GM12874 (cell line): ENCODE data around the gene CIBAR2.

Experiments
- CTCF ChIP-seq: IDR thresholded peaks from 2 replicates; pipeline ENCODE4 v1.5.1; 2011; ENCODE audit warnings: low read depth, mild to moderate bottlenecking, control low read depth, low read length, moderate library complexity; ENCODE audit not compliant: insufficient read depth

Gene CIBAR2

GRCh38 chr16:85130705-85131028 is 18.4 kb upstream of the CIBAR2 start:
- no peak for TF ChIP-seq CTCF

DNA sequence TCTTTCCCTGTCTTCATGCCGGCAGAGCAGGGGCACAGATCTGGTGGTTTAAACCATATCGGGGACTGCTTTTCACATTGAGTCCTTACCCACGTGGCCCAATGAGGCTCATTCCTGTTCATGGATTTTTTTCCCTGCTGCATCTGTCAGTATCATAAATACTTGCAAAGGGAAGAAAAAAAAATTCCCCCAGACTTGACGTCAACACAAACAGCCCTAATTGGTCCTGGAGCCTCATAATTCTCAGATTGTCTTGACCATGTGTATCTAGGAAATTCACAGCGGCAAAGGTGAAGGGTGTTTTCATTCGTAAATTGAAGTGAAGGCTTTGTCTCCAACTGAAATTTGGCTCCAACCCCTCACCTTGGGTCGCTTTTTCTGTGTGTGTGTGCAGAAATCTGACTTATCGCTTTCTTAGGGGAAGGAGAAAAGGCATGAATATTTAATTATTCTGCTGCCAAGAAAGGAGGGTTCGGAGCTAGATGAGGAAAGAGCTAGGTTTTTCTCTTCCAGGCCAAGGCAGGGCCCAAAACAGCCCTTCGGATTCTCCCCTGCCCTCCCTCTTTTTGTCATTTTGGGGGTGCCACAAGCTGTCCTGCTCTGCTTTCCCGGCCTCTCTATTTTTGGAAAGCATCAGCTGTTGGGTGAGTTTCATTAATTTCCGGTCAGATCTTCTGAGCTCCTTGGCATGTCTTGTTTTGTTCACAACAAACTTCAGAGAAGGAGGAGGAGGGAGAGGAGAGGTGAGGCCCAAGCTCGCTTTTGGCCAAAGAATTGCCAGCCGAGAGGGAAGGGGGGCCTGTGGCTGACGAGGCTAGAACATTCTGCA is 17.8 kb upstream of the CIBAR2 start:
- no peak for TF ChIP-seq CTCF

DNA sequence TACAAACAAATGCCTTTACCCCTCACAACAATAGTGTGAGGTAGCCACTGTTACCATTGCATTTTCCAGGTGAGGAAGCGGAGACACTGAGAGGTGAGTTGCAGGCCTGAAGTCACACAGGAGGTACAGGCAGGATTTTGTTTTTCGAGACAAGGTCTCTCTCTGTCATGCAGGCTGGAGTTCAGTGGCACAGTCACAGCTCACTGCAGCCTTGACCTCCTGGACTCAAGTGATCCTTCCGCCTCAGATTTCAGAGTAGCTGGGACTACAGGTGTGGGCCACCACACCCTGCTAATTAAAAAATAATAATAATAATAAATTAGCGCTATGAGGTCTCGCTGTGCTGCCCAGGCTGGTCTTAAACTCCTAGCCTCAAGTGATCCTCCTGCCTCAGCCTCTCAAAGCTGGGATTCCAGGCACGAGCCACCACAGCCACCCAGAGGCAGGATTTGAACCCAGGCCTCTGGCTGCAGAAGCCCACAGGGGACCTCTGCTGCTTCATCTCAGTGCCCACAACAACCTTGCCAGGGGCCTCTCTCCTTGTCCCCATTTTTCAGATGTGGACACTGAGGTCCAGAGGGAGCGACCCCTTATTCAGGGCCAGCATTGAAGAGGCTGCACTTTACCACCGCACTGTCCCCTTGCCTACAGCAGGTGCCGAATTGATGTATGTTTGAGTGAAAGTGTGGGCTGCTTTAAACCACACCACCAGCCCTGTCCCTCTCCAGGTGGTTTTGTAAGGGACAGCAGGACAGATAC is 16.0 kb upstream of the CIBAR2 start:
- no peak for TF ChIP-seq CTCF

DNA sequence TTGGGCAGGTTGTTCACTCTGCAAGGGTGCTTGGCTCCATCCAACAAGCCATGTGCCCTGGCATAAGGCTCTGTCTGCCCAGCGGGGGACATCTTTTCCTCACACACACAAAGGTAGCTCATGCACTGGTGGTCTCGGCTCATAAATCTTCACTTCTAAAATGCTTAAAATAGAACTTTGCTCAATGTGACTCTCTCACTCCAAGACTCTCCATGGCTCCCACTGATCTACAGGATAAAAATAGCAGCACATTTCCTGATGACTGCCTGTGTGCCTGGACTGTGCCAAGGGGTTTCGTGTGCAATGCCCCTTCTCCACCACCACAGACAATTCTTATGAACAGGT is 15.1 kb upstream of the CIBAR2 start:
- no peak for TF ChIP-seq CTCF

DNA sequence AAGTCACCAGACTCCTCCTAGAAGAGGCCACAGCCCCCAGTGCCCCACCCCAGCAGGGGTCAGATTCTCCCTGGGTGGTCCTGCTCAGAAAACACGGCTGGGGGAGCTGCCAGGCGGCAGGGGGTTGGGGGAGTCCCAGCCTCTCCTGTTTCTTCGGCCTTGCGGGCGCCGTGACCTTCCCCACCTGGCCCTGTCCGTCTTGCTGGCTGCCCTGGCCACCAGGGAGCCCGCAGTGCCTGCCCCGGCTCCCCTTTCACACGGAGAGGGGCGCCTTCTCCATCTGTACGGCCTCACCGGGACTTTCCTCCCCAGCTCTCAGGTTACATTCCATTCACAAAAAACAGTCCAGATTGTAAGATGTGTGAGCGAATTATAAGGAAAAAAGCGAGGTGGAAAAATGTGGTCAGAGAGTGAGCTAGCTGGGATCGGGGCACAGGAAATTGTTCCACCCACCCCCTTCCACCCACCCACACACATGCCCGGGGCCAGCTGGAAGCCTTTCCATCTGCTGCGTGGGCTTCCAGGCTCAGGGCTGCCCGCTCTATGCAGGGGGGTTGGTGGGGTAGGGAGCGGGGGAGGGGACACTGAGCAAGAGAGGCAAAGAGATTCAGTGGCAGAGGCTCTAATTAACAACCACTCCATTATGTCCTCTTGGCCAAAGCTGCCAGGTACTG is 14.6 kb upstream of the CIBAR2 start:
- TF ChIP-seq CTCF, result no peak

GRCh38 chr16:85126394-85126704 is 14.1 kb upstream of the CIBAR2 start:
- TF ChIP-seq CTCF, result no peak

DNA sequence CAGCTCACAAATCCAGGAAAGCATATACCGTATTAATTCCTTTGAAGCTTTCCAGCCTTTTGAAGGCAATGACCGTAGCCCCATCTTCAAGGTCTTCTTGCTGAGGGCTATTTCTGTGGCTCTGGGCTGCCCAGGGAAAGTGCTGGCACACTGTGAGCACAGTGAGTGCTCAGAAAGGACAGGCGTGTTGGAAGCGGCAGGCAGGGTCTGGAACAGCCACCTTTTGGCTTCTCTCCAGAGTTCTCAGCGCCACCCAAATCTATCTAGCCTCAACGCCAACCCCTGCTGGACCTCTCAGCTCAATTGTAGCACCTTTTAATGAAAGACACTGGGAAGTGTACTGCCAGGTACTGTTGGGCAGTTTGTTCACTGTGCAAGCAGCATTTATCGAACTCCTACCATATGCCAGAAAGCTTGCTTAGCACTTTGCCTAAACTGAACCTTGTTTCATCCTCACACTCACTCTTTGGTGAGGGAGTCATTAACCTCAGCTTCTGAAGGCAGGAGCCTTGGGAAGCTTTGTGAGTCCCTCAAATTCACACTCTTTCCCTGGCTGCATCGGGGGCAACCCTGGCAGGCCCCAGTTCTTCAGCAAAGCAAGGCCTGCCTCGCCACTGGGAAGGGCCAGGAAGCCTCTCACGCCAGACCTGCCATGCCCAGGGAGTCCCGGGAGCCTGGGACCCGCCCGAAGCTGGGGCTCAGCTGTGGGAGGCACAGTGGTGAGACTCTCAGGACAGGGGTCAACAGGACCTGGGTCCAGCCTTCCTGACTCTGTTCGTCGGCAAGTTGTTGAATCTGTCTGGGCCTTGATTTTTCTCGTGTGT is 13.5 kb upstream of the CIBAR2 start:
- no peak for TF ChIP-seq CTCF
